G401 (cell line): ENCODE data around the gene BABAM2. TPM values are rescaled to one million over a fixed set of nuclear protein-coding genes. Genes with fewer than 3 reads are reported as not detected.

Experiments
- DNase-seq: peaks from one replicate; pipeline ENCODE4 v3.0.0-alpha.2; 2015; ENCODE audit warnings: low spot score
- in situ Hi-C: cut with HindIII; loops from 2 replicates; pipeline ENCODE4 v1.10.0; 2016; ENCODE audit warnings: low sequenced_read_pairs, mixed read lengths
- total RNA-seq: library from RNA; depleted of rRNA; stranded (reverse); fragments of >200 nt; shearing (Covaris generic); gene quantifications from 2 replicates; pipeline ENCODE4 v1.2.3, GENCODE V29; 2014

The BABAM2 gene
- total RNA-seq, 1 experiment from 2014 or later: 42.3 TPM

- no peak for DNase-seq
- in situ Hi-C loops: no loop called here
Observed at GRCh38 chr2:28199995-28200679, 309.6 kb downstream of the BABAM2 start.

DNA sequence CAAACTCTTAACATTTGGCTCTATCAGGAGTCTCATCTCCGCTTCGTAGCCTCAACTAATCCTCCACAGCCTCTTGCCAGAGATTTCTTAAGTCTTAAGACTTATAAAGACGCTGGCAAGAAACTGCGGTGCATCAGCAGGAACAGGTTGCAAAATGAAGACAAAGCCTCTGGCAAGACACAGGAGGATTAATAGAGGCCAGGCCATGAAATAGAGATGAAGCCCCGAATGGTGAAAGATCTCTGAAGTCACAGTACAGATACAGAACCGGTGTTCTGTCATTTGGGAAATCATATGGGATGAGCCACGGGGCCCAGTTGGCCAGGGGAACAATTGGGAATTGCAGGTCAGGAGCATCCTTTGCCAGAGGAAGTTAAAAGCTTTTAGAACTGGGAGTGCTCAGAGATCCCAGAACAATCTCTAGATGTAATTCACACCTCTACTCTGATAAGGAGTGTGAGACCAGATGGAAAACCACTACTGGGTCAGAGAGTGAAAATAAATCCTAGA lies 311.2 kb downstream of the BABAM2 start:
- DNase-seq: peak; percentile 48
- in situ Hi-C loops: no loop called here

GRCh38 chr2:28202719-28203118 lies 312.2 kb downstream of the BABAM2 start:
- DNase-seq: no peak
- in situ Hi-C loops: no loop called here

DNA sequence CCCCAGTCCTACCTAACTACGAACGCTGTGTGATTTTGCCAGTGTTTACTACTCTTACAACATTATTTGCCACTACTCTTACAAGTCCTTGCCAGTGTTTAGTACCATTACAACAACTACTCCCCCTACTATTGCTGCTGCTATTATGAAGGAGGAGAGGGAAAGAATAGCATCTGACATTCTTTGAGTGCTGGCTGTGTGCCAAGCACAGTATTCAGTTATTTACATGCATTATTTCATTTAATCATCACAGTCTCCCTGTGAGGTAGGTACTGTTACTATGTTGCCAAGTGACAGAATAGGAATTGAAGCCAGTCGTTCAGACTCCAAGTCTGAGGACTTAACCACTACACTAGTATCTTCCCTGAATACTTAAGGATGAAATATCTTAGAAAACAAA lies 316.2 kb downstream of the BABAM2 start:
- in situ Hi-C loops: no loop called here
- DNase-seq: no peak

DNA sequence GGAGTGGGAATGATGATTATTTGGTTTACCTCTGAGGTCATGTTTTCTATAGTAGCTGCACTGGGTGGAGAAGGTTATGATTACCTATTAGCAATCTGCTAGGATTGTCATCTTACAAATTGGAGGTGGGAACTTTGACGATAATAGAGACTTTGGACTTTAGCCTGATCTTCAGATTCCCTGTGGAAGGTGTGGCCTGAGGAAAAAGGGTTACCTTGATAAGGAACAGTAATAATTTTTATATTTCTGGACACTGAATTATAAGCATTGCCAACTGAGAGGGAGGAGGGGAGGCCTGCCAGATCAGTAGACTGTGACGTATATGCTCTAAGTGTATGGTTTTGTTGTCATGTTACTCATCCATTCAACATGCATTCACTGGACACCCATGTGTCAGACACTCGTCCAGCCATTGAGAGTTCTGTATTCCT lies 318.7 kb downstream of the BABAM2 start:
- in situ Hi-C loops: no loop called here
- no peak for DNase-seq

DNA sequence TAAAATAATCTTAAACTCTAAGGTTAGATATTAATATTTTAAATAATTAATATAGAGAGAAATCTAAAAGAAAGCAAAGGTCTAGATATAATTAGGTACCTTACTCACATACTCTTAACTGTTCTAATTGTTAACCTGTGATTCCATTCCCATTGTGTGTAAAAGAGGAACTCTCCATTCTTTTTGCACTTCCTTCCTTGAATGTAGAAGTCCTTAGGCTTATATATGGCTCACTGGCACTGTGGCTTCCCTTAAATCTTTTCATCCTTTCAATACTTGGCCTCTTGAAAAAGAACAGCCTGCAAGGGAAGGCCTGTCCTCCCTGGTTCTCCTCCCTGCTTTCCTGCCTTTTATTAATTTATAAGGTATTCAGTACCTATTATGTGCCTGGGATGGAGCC lies 319.3 kb downstream of the BABAM2 start:
- DNase-seq: no peak
- in situ Hi-C loops: no loop called here

DNA sequence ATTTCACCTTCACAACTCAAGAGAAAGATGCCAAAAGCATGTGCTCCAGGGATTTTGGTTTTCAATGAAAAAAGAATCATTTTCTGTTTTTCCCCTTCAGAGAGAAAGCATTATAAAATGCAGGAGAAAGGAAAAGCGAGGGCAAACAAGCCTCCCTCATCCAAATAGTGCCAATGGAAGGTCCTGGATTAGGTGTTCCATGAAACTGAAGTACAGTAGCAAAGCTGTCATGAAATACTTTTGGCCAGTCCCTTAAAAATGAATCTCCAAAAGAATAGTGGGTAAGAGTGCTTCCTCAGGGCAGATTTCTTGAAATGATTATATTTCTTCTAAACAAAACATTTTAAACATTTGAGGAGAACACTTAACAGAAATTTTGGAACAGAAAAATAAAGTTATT lies 320.0 kb downstream of the BABAM2 start:
- in situ Hi-C loops: no loop called here
- no peak for DNase-seq

- no peak for DNase-seq
- in situ Hi-C loops: no loop called here
Observed at GRCh38 chr2:28216331-28216730, 325.8 kb downstream of the BABAM2 start.

DNA sequence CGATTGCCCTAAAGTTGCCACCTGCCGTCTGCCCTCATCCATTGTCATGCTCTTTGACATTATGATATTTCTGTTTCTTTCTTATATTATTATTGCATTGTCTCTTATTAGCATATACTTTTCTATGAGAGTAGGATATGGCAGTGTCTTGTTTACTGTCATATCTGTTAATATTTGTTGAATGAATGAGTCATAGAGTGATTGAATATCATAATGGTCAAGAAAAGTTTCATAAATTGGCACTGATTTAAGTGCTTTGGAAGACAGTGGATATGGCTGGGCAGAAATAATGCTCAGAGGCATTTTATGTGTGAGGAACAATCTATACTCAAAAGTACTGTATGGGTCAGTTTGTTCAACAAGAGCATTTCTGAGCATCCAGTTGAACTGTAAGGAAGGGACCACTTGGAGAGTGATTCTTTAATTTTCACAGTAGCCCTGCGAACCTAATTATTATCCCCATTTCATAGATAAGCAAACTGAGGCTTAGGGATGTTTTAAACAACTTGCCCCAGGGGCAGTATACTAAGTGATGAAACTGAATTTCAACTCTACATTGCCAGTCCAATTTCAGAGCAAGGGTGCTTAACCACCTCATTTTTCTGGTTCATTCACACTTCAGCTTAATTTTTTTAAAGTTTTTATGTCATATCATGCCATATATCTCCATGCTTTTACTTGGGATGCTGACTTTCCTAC lies 326.7 kb downstream of the BABAM2 start:
- in situ Hi-C loops: no loop called here
- DNase-seq: no peak

- DNase-seq: no peak
- in situ Hi-C loops: no loop called here
Observed at GRCh38 chr2:28219138-28219537, 328.6 kb downstream of the BABAM2 start.

- in situ Hi-C loops: no loop called here
- no peak for DNase-seq
Observed at GRCh38 chr2:28219758-28220368, 329.3 kb downstream of the BABAM2 start.

DNA sequence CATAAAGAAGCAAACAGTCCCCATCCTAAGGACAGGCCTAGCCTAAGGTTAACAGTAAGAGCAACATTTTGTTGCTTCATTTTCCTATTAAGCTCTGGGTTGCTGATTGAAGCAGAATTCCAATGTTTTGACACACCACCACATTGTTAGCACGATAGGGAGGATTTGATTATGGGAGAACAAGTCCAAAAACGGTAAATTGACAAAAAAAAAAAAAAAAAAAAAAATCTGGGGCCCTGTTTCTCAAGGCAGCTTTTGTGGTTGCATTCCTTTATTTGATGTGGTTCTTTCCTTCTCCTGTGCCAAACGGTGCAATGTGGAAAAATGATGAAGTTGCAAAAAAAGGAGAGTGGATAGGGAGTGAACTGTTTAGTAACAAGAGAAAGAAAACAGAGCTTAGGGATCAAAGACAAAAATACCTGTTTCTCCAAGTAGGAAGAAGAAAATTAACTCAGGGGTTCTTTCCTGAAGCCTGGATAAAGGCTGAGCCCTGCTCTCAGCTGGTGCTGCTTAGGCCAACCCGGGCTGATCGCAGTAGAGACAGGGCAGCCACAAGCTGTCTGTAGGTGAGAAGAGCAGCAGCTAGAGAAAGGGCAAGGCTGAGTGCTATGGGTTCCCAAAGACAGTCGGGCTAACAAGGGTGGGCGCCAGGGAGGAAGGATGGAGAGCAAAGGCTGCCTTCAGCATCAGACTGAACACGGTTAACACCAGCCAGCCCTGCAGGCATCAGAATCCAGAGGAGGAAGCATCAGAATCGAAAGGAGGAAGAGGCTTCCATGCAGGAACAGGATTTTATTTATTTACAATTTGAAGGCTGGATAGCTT lies 334.3 kb downstream of the BABAM2 start:
- in situ Hi-C loops: no loop called here
- no peak for DNase-seq

DNA sequence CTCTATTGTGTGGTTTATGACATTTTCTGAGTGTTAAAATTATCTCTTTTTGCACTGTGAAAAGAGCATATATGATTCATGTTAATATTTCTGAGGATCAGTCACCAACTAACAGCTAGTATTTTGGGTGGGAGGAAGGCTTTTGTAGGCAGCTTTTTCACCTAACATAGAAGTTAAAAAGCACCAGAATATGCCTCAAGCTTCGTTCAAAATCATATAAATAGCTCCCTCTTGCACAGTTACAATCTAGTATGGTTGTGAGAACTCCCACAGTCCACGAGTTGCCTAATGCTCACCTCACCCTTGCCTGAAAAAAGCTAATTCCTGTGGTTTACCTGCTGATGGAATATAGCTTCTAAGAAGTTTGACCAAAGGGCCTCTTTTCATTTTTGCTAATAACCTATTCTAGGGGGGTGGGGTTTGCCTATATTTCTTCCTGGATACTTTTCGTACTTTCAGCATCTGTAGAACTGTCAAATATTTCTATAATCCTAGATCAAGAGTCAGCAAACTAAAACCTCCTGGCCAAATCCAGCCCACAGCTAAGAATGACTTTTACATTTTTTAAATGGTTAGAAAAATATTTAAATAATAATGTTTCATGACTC lies 335.0 kb downstream of the BABAM2 start:
- no peak for DNase-seq
- in situ Hi-C loops: no loop called here

DNA sequence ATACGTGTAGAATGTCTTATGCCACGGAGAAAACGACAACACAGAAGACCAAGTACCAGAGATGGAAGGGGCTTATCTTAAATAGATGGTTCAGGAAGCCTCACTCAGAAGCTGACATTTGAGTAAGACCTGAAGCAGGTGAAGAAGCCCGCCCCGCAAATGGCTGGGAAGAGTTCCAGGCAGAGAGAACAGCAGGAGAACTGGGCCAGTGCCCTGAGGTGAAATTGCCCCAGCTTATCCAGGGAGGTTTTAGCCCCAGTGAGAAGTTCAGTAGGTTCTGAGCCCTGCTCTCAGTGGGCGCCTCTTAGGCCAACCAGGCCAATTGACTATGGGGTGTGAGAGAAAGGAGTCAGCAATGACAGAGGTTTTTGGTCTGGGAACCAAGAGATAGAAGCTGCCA lies 336.0 kb downstream of the BABAM2 start:
- in situ Hi-C loops: no loop called here

DNA sequence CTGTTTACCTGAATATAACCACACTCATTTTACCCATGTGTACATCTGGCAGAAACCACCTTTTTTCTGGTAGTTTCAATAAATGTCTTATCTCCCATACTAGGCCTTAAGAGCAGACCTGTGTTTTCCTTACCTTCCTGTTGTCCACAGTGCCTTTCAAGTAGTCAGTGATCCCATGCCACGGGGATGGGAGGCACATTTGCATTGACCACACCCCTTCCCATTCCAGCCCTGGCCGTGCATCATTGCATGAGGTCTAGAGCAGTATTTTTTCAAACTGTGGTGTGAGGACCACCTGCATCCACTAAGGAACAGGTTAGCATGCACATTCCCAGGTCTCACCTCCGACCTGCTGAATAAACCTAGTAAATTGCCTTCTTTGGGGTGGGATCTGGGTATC lies 337.0 kb downstream of the BABAM2 start:
- in situ Hi-C loops: no loop called here
- DNase-seq: no peak

More for the DNA sequence above, 336.0 kb downstream of the BABAM2 start:
- peak; percentile 50 for DNase-seq

DNA sequence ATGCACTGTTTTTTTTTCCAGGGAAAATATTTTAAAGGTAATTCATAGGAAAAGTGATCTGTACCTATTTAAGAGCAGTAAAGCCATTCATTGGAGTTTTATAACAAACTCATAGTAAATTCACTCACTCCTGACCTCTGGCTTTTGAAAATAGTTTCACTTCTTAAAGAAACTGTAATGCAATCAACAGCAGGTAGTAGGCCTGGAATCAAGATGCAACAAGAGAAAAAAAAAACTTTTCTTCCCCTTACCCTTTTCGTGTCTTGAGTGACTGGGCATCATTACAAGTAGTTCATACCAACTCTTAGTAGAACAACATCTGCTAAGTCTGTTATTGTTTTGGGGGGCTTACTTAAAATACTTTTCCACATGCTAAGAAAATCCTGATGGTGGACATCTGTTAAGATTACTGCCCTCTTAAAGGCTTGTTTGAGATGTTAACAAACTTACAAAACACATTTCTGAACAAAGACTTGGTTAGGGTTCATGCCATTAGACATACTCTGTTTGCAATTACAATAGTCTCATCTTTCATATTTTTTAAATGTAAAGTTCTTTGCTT lies 338.0 kb downstream of the BABAM2 start:
- DNase-seq: no peak
- in situ Hi-C loops: no loop called here

- DNase-seq: no peak
- in situ Hi-C loops: no loop called here
Observed at GRCh38 chr2:28231110-28231631, 340.6 kb downstream of the BABAM2 start.

DNA sequence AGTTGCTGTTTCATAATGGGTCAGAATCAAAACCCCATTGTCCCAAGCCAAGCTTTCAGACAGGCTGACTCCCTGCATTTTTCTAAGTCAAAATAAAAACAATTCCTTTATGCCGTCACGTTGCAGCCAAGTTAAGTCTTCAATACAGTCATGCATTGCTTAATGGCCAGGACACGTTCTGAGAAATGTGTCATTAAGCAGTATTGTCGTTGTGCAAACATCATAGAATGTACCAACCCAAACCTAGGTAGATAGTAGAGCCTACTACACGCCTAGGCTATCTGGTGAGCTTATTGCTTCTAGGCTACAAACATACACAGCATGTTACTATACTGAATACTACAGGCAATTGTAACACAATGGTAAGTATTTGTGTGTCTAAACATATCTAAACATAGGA lies 341.8 kb downstream of the BABAM2 start:
- in situ Hi-C loops: no loop called here
- no peak for DNase-seq
